Measurements from ENCODE around the gene HIP1.
"Not testable (repeated sequence)": the region's sequence is repeated elsewhere in the genome, so short reads cannot be mapped to it uniquely, and the experiment has no call there.

The HIP1 gene

GRCh38 chr7:75727351-75727750 lies 11.4 kb downstream of the HIP1 start:
- H3K27me3 ChIP-seq (ENCODE audit: control insufficient read depth, insufficient read depth, low read length); H3K36me3 ChIP-seq (ENCODE audit: control insufficient read depth, insufficient read depth, low read length); H3K4me1 ChIP-seq (ENCODE audit: control insufficient read depth, insufficient read depth, low read length); H3K9me3 ChIP-seq (ENCODE audit: control insufficient read depth, insufficient read depth, low read length); H3K4me3 ChIP-seq (ENCODE audit: low read length); H3K27ac ChIP-seq (ENCODE audit: low read length); DNase-seq (ENCODE audit: low read depth, low spot score): not testable (repeated sequence)
- WGBS (ENCODE audit: insufficient coverage, insufficient read length) = no CpG with 5 or more reads among the region's 6 CpGs

DNA sequence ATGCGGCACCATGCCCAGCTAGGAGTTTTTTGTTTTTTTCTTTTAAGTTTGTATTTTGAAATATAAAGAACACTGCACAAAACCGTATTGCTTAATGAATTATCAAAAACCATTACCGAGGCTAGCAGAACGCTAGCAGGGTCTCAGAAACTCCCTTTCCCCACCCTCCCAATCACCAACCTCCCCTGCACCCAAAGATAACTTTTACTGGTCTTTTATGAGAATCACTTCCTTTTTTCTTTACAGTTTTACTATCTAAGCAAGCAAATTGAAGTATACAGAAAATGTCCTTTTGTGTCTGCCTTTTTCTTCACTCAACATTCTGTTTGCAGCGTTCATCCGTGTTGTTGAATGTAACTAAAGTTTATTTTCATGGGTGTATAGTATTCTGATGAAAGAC lies 13.4 kb downstream of the HIP1 start:
- no peak for DNase-seq (ENCODE audit: low read depth, low spot score)
- WGBS (ENCODE audit: insufficient coverage, insufficient read length) = no CpG with 5 or more reads among the region's 6 CpGs
- H3K27me3 ChIP-seq (ENCODE audit: control insufficient read depth, insufficient read depth, low read length) = no peaks in the 10 kb centered on the region
- no peak overlapping the region for H3K4me3 ChIP-seq (ENCODE audit: low read length)
- H3K9me3 ChIP-seq (ENCODE audit: control insufficient read depth, insufficient read depth, low read length) = no peaks in the 10 kb centered on the region
- no peaks in the 10 kb centered on the region for H3K36me3 ChIP-seq (ENCODE audit: control insufficient read depth, insufficient read depth, low read length)
- no peak overlapping the region for H3K27ac ChIP-seq (ENCODE audit: low read length)
- H3K4me1 ChIP-seq (ENCODE audit: control insufficient read depth, insufficient read depth, low read length) = peaks cover 5% of the 10 kb centered on the region; the same call in 1 of the 2 replicates

- WGBS (ENCODE audit: insufficient coverage, insufficient read length) = no CpG with 5 or more reads among the region's 3 CpGs
- DNase-seq (ENCODE audit: low read depth, low spot score) = no peak
- H3K36me3 ChIP-seq (ENCODE audit: control insufficient read depth, insufficient read depth, low read length) = no peaks in the 10 kb centered on the region
- H3K4me1 ChIP-seq (ENCODE audit: control insufficient read depth, insufficient read depth, low read length) = peaks cover 3% of the 10 kb centered on the region; the same call in 1 of the 2 replicates
- no peaks in the 10 kb centered on the region for H3K27me3 ChIP-seq (ENCODE audit: control insufficient read depth, insufficient read depth, low read length)
- H3K4me3 ChIP-seq (ENCODE audit: low read length) = no peak overlapping the region
- H3K9me3 ChIP-seq (ENCODE audit: control insufficient read depth, insufficient read depth, low read length) = no peaks in the 10 kb centered on the region
- no peak overlapping the region for H3K27ac ChIP-seq (ENCODE audit: low read length)
Measured at GRCh38 chr7:75723444-75723843, 15.3 kb downstream of the HIP1 start.

GRCh38 chr7:75722373-75722772 lies 16.4 kb downstream of the HIP1 start:
- no peak for DNase-seq (ENCODE audit: low read depth, low spot score)
- no peaks in the 10 kb centered on the region for H3K9me3 ChIP-seq (ENCODE audit: control insufficient read depth, insufficient read depth, low read length)
- no peaks in the 10 kb centered on the region for H3K27me3 ChIP-seq (ENCODE audit: control insufficient read depth, insufficient read depth, low read length)
- no peaks in the 10 kb centered on the region for H3K4me1 ChIP-seq (ENCODE audit: control insufficient read depth, insufficient read depth, low read length)
- no peak overlapping the region for H3K4me3 ChIP-seq (ENCODE audit: low read length)
- H3K27ac ChIP-seq (ENCODE audit: low read length) = no peak overlapping the region
- no CpG with 5 or more reads among the region's 4 CpGs for WGBS (ENCODE audit: insufficient coverage, insufficient read length)
- H3K36me3 ChIP-seq (ENCODE audit: control insufficient read depth, insufficient read depth, low read length) = no peaks in the 10 kb centered on the region

DNA sequence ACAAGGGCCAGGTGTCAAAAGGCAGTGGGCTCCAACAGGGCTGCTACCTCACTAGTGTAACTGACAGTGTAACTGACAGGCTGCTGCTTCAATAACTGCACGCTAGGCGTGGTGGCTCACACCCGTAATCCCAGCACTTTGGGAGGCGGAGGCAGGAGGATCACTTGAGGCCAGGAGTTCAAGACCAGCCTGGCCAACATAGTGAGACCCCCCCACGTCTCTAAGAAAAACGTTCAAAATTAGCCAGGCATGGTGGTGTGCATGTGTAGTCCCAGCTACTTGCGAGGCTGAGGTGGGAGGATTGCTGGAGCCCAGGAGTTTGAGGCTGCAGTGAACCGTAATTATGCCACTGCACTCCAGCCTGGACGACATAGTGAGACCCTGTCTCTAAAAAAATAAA lies 16.8 kb downstream of the HIP1 start:
- not testable (repeated sequence) for DNase-seq (ENCODE audit: low read depth, low spot score); H3K9me3 ChIP-seq (ENCODE audit: control insufficient read depth, insufficient read depth, low read length); H3K4me1 ChIP-seq (ENCODE audit: control insufficient read depth, insufficient read depth, low read length); H3K36me3 ChIP-seq (ENCODE audit: control insufficient read depth, insufficient read depth, low read length); H3K4me3 ChIP-seq (ENCODE audit: low read length); H3K27me3 ChIP-seq (ENCODE audit: control insufficient read depth, insufficient read depth, low read length); H3K27ac ChIP-seq (ENCODE audit: low read length)
- WGBS (ENCODE audit: insufficient coverage, insufficient read length) = no CpG with 5 or more reads among the region's 9 CpGs

DNA sequence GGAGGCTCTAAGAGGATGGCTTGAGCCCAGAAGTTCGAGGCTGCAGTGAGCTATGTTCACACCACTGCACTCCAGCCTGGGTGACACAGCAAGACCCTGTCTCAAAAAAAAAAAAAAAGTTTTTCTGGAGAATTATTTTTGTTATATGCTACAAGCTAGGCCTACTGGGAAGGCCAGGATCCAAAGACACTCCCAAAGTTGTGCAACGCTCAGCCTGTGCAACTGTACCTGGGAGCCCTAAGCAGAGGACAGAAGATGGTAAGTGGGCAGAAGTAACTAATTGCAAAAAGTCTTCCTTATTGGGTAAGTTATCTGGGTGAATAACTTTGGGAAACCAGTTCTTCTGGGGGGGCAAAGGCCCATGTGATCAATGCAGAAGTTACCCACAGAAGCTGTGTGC lies 17.3 kb downstream of the HIP1 start:
- H3K9me3 ChIP-seq (ENCODE audit: control insufficient read depth, insufficient read depth, low read length) = no peaks in the 10 kb centered on the region
- WGBS (ENCODE audit: insufficient coverage, insufficient read length) = no CpG with 5 or more reads among the region's 2 CpGs
- no peaks in the 10 kb centered on the region for H3K36me3 ChIP-seq (ENCODE audit: control insufficient read depth, insufficient read depth, low read length)
- no peak for DNase-seq (ENCODE audit: low read depth, low spot score)
- H3K4me3 ChIP-seq (ENCODE audit: low read length) = no peak overlapping the region
- no peak overlapping the region for H3K27ac ChIP-seq (ENCODE audit: low read length)
- H3K4me1 ChIP-seq (ENCODE audit: control insufficient read depth, insufficient read depth, low read length) = no peaks in the 10 kb centered on the region
- H3K27me3 ChIP-seq (ENCODE audit: control insufficient read depth, insufficient read depth, low read length) = no peaks in the 10 kb centered on the region

- no peaks in the 10 kb centered on the region for H3K36me3 ChIP-seq (ENCODE audit: control insufficient read depth, insufficient read depth, low read length)
- H3K4me1 ChIP-seq (ENCODE audit: control insufficient read depth, insufficient read depth, low read length) = no peaks in the 10 kb centered on the region
- no peaks in the 10 kb centered on the region for H3K9me3 ChIP-seq (ENCODE audit: control insufficient read depth, insufficient read depth, low read length)
- WGBS (ENCODE audit: insufficient coverage, insufficient read length) = no CpG with 5 or more reads among the region's 5 CpGs
- H3K4me3 ChIP-seq (ENCODE audit: low read length) = no peak overlapping the region
- no peak overlapping the region for H3K27ac ChIP-seq (ENCODE audit: low read length)
- DNase-seq (ENCODE audit: low read depth, low spot score) = no peak
- H3K27me3 ChIP-seq (ENCODE audit: control insufficient read depth, insufficient read depth, low read length) = no peaks in the 10 kb centered on the region
Measured at GRCh38 chr7:75719626-75720025, 19.1 kb downstream of the HIP1 start.

GRCh38 chr7:75718390-75719031 lies 20.2 kb downstream of the HIP1 start:
- Histone ChIP-seq H3K36me3 (ENCODE audit: control insufficient read depth, insufficient read depth, low read length) (no peaks in the 10 kb centered on the region), H3K27me3 (ENCODE audit: control insufficient read depth, insufficient read depth, low read length) (no peaks in the 10 kb centered on the region), H3K27ac (ENCODE audit: low read length) (no peak overlapping the region), H3K4me3 (ENCODE audit: low read length) (no peak overlapping the region), H3K9me3 (ENCODE audit: control insufficient read depth, insufficient read depth, low read length) (no peaks in the 10 kb centered on the region), H3K4me1 (ENCODE audit: control insufficient read depth, insufficient read depth, low read length) (no peaks in the 10 kb centered on the region)
- WGBS (ENCODE audit: insufficient coverage, insufficient read length) = no CpG with 5 or more reads among the region's 10 CpGs
- no peak for DNase-seq (ENCODE audit: low read depth, low spot score)

- not testable (repeated sequence) for DNase-seq (ENCODE audit: low read depth, low spot score); H3K9me3 ChIP-seq (ENCODE audit: control insufficient read depth, insufficient read depth, low read length); H3K27ac ChIP-seq (ENCODE audit: low read length); H3K27me3 ChIP-seq (ENCODE audit: control insufficient read depth, insufficient read depth, low read length); H3K4me3 ChIP-seq (ENCODE audit: low read length); H3K36me3 ChIP-seq (ENCODE audit: control insufficient read depth, insufficient read depth, low read length); H3K4me1 ChIP-seq (ENCODE audit: control insufficient read depth, insufficient read depth, low read length)
- no CpG with 5 or more reads among the region's 3 CpGs for WGBS (ENCODE audit: insufficient coverage, insufficient read length)
Measured at GRCh38 chr7:75717746-75718145, 21.0 kb downstream of the HIP1 start.

DNA sequence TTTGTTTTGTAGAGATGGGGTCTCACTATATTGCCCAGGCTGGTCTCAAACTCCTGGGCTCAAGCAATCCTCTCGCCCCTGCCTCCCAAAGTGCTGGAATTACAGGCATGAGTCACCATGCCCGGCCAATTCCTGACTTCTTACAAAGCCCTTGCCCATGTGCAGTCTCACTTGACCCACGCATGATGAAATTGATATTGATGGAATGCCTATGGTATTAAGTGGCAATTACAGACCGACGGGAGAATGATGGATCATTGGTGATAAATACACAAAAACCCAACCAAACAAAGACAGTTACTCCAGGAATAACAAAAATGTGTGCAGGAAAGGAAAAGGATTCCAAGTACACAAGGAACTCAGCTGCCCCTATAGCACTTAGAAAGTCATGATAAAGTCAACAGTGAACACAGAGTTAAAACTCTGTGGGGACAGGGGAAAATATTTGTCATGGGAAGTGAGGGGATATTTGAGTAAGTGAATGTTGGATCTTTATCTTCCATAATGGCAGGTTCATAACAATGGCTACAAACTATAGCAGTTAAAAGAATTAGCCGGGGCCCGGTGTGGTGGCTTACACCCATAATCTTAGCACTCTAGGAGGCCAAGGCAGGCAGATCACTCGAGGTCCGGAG lies 21.6 kb downstream of the HIP1 start:
- H3K27me3 ChIP-seq (ENCODE audit: control insufficient read depth, insufficient read depth, low read length) = no peaks in the 10 kb centered on the region
- H3K4me3 ChIP-seq (ENCODE audit: low read length) = no peak overlapping the region
- DNase-seq (ENCODE audit: low read depth, low spot score) = no peak
- no peaks in the 10 kb centered on the region for H3K4me1 ChIP-seq (ENCODE audit: control insufficient read depth, insufficient read depth, low read length)
- no peaks in the 10 kb centered on the region for H3K9me3 ChIP-seq (ENCODE audit: control insufficient read depth, insufficient read depth, low read length)
- H3K27ac ChIP-seq (ENCODE audit: low read length) = no peak overlapping the region
- H3K36me3 ChIP-seq (ENCODE audit: control insufficient read depth, insufficient read depth, low read length) = no peaks in the 10 kb centered on the region
- no CpG with 5 or more reads among the region's 9 CpGs for WGBS (ENCODE audit: insufficient coverage, insufficient read length)

GRCh38 chr7:75715864-75716263 lies 22.9 kb downstream of the HIP1 start:
- Histone ChIP-seq H3K27me3 (ENCODE audit: control insufficient read depth, insufficient read depth, low read length) (no peaks in the 10 kb centered on the region), H3K4me3 (ENCODE audit: low read length) (no peak overlapping the region), H3K36me3 (ENCODE audit: control insufficient read depth, insufficient read depth, low read length) (no peaks in the 10 kb centered on the region), H3K9me3 (ENCODE audit: control insufficient read depth, insufficient read depth, low read length) (no peaks in the 10 kb centered on the region), H3K27ac (ENCODE audit: low read length) (no peak overlapping the region), H3K4me1 (ENCODE audit: control insufficient read depth, insufficient read depth, low read length) (no peaks in the 10 kb centered on the region)
- WGBS (ENCODE audit: insufficient coverage, insufficient read length) = no CpG with 5 or more reads among the region's 7 CpGs
- DNase-seq (ENCODE audit: low read depth, low spot score) = no peak
